CD4-positive, alpha-beta T cell treated with Interferon alpha-2 for 1 hour (primary cell): ENCODE data around the gene PPP2R2D.

Experiments
- DNase-seq, 2 donors: peaks; one replicate each; pipeline ENCODE4 v3.0.0-alpha.2; 2020 to 2022

PPP2R2D gene

GRCh38 chr10:131954356-131954965, 53.7 kb downstream of the PPP2R2D start:
- DNase-seq: no peak

DNA sequence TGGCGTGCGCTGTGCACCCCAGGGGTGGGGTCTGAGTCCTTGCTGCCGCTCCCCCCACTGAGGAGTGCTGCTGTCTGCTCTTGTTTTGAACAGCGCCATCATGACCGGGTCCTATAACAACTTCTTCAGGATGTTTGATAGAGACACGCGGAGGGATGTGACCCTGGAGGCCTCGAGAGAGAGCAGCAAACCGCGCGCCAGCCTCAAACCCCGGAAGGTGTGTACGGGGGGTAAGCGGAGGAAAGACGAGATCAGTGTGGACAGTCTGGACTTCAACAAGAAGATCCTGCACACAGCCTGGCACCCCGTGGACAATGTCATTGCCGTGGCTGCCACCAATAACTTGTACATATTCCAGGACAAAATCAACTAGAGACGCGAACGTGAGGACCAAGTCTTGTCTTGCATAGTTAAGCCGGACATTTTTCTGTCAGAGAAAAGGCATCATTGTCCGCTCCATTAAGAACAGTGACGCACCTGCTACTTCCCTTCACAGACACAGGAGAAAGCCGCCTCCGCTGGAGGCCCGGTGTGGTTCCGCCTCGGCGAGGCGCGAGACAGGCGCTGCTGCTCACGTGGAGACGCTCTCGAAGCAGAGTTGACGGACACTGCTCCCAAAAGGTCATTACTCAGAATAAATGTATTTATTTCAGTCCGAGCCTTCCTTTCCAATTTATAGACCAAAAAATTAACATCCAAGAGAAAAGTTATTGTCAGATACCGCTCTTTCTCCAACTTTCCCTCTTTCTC, 55.0 kb downstream of the PPP2R2D start:
- no peak for DNase-seq

DNA sequence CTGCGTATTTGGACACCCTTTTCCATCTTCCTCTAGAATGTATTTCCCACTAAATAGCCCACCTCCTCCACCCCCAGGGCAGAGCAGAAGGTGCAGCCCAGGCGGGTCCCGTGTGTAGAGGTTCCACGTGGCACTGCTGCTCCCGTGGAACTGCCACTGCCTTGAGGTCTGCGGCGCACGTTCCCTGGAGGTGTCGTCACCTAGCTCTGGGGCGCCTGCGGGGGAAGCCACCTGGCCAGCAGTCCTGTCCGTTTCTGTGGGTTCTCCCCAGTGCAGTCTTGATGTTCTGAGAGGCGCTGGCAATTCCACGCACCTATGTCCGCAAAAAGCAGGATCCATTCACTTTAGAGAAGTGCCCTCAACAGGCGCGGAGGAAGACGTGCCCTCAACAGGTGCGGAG, 59.0 kb downstream of the PPP2R2D start:
- no peak for DNase-seq

DNA sequence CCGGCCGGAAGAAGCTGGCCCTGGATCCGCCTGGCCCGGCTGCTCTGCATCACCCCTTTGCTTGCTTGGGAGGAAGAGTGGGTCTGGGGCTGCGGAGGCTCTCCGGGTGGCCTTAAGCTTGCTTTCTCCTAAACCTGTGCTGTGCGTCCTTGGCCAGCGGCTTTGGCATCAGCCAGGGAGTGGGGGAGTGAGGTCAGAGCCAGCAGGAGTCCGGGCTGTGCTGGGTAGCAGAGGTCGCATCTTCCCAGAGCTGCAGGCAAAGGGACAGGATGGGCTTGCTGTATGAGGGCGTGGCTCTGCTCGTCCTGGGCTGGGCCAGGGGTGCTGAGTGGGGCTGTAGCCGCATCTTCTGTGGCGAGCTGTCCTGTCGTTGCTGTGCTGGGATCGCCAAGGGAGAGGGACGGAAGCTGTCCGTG, 59.8 kb downstream of the PPP2R2D start:
- no peak for DNase-seq

- no peak for DNase-seq
Measured at GRCh38 chr10:131961047-131961776, 60.4 kb downstream of the PPP2R2D start.

DNA sequence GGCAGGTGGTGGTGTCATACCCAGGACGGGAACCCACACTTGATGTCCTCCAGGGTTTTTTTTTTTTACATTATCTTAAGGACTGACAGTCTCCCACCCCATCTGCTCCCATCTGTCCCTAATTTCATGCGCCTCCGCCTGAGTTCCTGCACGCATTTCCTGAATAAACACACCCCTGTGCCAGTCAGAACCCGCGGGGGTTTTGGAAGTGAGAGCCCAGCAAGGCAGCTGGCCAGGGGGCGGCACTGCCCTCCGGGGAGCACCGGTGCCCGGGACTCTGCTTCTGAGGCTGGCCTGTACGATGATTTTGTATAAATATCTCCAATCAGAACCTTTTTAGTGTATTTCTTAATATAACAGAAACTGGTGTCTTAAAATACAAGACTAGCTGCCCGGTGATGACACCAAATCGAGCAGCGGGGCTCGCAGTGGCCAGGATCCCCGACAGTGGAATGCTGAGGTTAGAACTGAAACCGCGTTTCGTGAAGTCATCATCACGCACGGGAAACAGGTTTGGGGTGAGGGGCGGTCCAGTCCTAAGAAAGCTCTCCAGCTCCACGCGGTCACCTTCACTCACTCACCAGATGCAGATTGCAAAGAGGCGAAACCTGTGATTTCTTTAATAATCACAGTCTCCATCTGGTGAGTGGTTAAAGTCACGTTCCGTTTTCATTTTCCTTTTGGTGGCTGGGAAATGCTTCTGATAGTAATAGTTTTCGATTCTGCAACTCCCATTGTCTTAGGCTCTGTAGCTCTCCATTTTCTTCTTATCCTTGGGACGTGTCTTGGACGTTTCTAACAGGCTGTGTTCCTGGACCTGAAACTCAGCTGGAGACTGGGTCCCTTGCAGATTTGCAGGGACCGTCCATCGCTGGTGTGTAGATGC, 61.2 kb downstream of the PPP2R2D start:
- DNase-seq: no peak

GRCh38 chr10:131963350-131963749, 62.5 kb downstream of the PPP2R2D start:
- no peak for DNase-seq

GRCh38 chr10:131963811-131964210, 63.0 kb downstream of the PPP2R2D start:
- DNase-seq: no peak

DNA sequence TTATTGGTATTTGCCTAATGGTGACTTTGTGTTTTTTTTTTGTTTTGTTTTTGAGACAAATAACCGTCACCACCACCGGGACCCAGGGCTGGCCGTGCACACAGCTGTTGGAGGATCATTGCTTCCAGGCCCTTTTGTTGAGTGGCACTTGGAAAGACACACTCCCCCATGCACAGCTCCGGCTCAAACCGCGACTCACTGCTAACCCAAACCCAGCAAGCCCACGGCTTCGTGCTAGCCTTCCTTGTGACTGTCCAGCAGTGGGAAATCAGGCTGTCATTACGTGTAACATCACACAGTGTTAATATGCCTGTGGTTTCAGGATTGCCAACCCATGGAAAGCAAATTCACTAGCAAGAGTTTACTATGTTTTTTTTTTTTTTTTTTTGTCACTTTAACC, 63.5 kb downstream of the PPP2R2D start:
- no peak for DNase-seq

- no peak for DNase-seq
Measured at GRCh38 chr10:131968949-131969348, 68.1 kb downstream of the PPP2R2D start.

- DNase-seq: no peak
Measured at GRCh38 chr10:131970946-131971345, 70.1 kb downstream of the PPP2R2D start.

DNA sequence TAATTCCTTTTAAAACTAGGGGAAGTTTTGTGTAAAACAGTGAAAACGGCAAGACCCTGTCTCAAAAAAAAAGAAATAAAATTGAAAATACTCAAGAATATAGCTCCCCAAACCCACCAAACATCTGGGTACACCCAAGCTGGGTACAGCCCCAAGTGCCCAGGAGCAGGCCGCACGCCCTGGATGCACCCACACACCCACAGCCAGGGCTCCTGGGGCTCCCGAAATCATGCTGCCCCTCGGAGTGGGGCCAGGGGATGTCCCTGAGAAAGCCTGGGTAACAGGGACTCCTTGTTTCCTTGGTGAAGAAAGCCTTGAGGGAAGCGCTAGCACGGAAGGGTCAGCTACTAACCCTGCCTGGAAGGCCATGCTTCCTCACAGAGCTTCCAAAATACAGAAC, 70.8 kb downstream of the PPP2R2D start:
- DNase-seq: no peak

DNA sequence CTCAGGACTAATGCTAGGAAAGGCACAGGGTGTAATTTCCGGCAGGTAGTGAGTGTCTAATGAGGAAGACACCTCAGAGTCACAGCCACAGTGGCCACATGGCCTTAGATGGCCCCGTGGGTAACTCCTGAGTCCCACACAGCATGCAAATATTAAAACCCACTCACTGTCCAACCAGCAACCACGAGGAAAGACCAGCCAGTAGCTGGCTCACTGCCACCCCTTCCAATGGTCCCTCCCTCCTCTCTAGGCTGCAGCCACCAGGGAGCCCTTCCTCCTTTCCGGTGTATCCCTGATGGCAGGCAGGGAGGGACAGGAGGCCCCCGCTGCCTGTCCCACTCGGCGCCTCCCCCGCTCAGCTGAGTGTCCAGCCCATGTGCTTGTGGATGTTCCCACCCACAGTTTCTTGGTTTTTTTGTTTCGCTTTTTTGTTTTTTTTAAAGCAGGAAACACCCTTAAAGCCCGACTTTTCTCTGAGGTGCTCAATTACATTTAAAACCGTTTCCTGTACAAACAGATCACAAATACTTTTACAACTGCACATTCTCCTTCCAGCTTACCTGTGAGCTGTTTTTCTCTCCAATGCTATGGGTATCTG, 71.8 kb downstream of the PPP2R2D start:
- DNase-seq: peak in 1 of 2 donors; percentile 59

- peak in 1 of 2 donors; percentile 22 for DNase-seq
Measured at GRCh38 chr10:131973160-131973951, 72.5 kb downstream of the PPP2R2D start.

- DNase-seq: no peak
Measured at GRCh38 chr10:131974034-131974817, 73.4 kb downstream of the PPP2R2D start.

GRCh38 chr10:131975003-131975402, 74.2 kb downstream of the PPP2R2D start:
- DNase-seq: no peak

- no peak for DNase-seq
Measured at GRCh38 chr10:131975796-131976195, 75.0 kb downstream of the PPP2R2D start.

GRCh38 chr10:131977323-131978096, 76.7 kb downstream of the PPP2R2D start:
- DNase-seq: no peak

DNA sequence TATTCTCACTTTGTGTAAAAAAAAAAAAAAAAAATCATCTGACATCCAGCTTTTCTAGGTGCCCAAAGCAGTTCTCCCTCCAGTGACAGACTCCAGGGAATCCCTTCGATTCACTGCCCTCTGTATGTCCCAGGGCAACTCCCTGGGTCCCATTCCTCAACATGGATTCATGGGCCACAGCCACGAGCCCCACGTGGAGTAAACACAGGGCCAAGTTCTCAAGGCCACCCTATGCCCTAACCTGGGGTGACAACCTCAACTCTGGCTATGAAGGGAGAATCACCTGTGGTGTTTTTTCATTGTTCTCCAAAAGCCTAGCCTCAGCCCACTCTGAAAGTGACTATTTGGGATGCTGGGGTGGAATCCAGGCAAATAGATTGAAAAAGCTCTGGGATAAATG, 77.6 kb downstream of the PPP2R2D start:
- DNase-seq: no peak

GRCh38 chr10:131978851-131979250, 78.0 kb downstream of the PPP2R2D start:
- no peak for DNase-seq
